Colonic mucosa (tissue), 4 donors: ENCODE results near the gene VSIG1. TPM values are rescaled to one million over a fixed set of nuclear protein-coding genes. Genes with fewer than 3 reads are reported as not detected.

Source experiments
- DNase-seq: peaks from one replicate; pipeline ENCODE4 v3.0.0-alpha.2; 2020
- H3K27ac ChIP-seq: fragments of 200-600 bp; one replicate; pipeline ENCODE4 v1.8.0; 2021
- H3K27me3 ChIP-seq: fragments of 200-600 bp; one replicate; pipeline ENCODE4 v1.8.0; 2021
- H3K36me3 ChIP-seq: fragments of 200-600 bp; one replicate; pipeline ENCODE4 v1.8.0; 2021
- H3K4me1 ChIP-seq: fragments of 200-600 bp; one replicate; pipeline ENCODE4 v1.8.0; 2021; ENCODE audit warnings: mild to moderate bottlenecking
- H3K4me3 ChIP-seq: fragments of 200-600 bp; one replicate; pipeline ENCODE4 v1.8.0; 2021
- H3K9ac ChIP-seq, 2 donors: one replicate each; pipeline ENCODE4 v1.7.0; 2013; ENCODE audit warnings: control low read depth in 2 of 2, low read depth in 2 of 2, low read length in 2 of 2
- H3K9me3 ChIP-seq: fragments of 200-600 bp; one replicate; pipeline ENCODE4 v1.8.0; 2021
- intact Hi-C: fragments of 100-400 bp; cut with DNase I; formaldehyde crosslinking; loops from one replicate; pipeline ENCODE4 v1.14.1; 2022
- total RNA-seq, 2 donors: library from RNA; stranded (reverse); fragmentation: NEBNext Ultra II Directional in 1 of 2; extraction: Animal tissue kit (Norgen Biotek cat#: 25700) in 1 of 2; gene quantifications; one replicate each; pipeline ENCODE4 v1.2.1, GENCODE V29; 2021
- TF ChIP-seq, protein P1 (sequence below): fragments of 200-600 bp; IDR thresholded peaks from one replicate; pipeline ENCODE4 v1.8.0; 2022; ENCODE audit warnings: antibody characterized with exemption, mild to moderate bottlenecking
- donor health status: healthy.
- donor health status: DM: no; HTN: no; CAD: no.
- donor health status: DM: no; HTN: no; CAD: no.

Gene VSIG1
- total RNA-seq, 2 donors from 2014 or later: 0.16 to 0.62 TPM

GRCh38 chrX:108019382-108019875 is 25.4 kb upstream of the VSIG1 start:
- Histone ChIP-seq H3K27ac (no peak overlapping the region), H3K9me3 (no peaks in the 10 kb centered on the region), H3K9ac (no peak overlapping the region), H3K4me1 (no peaks in the 10 kb centered on the region), H3K36me3 (no peaks in the 10 kb centered on the region), H3K4me3 (no peak overlapping the region), H3K27me3 (no peaks in the 10 kb centered on the region)
- TF ChIP-seq, protein P1, sequence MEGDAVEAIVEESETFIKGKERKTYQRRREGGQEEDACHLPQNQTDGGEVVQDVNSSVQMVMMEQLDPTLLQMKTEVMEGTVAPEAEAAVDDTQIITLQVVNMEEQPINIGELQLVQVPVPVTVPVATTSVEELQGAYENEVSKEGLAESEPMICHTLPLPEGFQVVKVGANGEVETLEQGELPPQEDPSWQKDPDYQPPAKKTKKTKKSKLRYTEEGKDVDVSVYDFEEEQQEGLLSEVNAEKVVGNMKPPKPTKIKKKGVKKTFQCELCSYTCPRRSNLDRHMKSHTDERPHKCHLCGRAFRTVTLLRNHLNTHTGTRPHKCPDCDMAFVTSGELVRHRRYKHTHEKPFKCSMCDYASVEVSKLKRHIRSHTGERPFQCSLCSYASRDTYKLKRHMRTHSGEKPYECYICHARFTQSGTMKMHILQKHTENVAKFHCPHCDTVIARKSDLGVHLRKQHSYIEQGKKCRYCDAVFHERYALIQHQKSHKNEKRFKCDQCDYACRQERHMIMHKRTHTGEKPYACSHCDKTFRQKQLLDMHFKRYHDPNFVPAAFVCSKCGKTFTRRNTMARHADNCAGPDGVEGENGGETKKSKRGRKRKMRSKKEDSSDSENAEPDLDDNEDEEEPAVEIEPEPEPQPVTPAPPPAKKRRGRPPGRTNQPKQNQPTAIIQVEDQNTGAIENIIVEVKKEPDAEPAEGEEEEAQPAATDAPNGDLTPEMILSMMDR: no peak
- DNase-seq: no peak
- intact Hi-C loops: loop anchor here (5.0 kb wide), 1 partner anchor 48 kb away; no protein-coding TSS in a partner anchor

- intact Hi-C loops: no loop called here
- Histone ChIP-seq H3K9ac (no peak overlapping the region), H3K27me3 (no peaks in the 10 kb centered on the region), H3K4me3 (no peak overlapping the region), H3K9me3 (no peaks in the 10 kb centered on the region), H3K27ac (no peak overlapping the region), H3K36me3 (no peaks in the 10 kb centered on the region), H3K4me1 (no peaks in the 10 kb centered on the region)
- DNase-seq: no peak
- TF ChIP-seq, protein P1: peak; percentile 31
Measured at GRCh38 chrX:108020631-108021030, 24.2 kb upstream of the VSIG1 start.

DNA sequence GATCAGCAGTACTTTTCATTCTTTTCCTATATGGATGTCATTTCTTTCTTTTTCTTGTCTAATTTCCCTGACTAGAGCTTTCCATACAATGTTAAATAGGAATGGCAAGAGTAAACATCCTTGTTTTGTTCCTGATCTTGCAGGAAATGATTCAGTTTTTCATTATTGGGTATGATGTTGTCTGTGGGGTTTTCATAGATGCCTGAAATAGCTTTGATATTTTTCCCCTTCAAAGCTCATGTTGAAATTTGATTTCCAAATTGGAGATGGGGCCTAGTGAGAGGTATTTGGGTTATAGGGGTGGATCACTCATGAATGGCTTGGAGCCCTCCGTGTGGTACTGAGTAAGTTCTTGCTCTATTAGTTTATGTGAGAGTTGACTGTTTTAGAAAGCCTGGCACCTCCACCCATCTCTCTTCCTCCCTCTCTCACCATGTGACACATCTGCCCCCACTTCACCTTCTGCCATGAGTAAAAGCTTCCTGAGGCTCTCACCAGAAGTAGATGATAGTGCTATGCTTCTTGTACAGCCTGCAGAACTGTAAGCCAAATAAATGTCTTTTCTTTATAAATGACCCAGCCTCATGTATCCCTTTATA is 22.3 kb upstream of the VSIG1 start:
- no peak for DNase-seq
- intact Hi-C loops: no loop called here
- TF ChIP-seq, protein P1: no peak
- no peak overlapping the region for H3K9ac ChIP-seq
- H3K36me3 ChIP-seq: no peaks in the 10 kb centered on the region
- no peaks in the 10 kb centered on the region for H3K27me3 ChIP-seq
- no peak overlapping the region for H3K4me3 ChIP-seq
- no peaks in the 10 kb centered on the region for H3K4me1 ChIP-seq
- H3K9me3 ChIP-seq: no peaks in the 10 kb centered on the region
- H3K27ac ChIP-seq: no peak overlapping the region

GRCh38 chrX:108025376-108025775 is 19.5 kb upstream of the VSIG1 start:
- H3K4me1 ChIP-seq: no peaks in the 10 kb centered on the region
- H3K36me3 ChIP-seq: no peaks in the 10 kb centered on the region
- H3K9ac ChIP-seq: no peak overlapping the region
- H3K27me3 ChIP-seq: no peaks in the 10 kb centered on the region
- no peak overlapping the region for H3K4me3 ChIP-seq
- H3K27ac ChIP-seq: no peak overlapping the region
- no peak for DNase-seq
- intact Hi-C loops: no loop called here
- TF ChIP-seq, protein P1: no peak
- no peaks in the 10 kb centered on the region for H3K9me3 ChIP-seq

- H3K36me3 ChIP-seq: no peaks in the 10 kb centered on the region
- H3K27me3 ChIP-seq: no peaks in the 10 kb centered on the region
- TF ChIP-seq, protein P1: no peak
- intact Hi-C loops: no loop called here
- H3K4me1 ChIP-seq: no peaks in the 10 kb centered on the region
- H3K27ac ChIP-seq: peak overlapping the region; percentile 23
- no peak overlapping the region for H3K9ac ChIP-seq
- DNase-seq: no peak
- no peak overlapping the region for H3K4me3 ChIP-seq
- H3K9me3 ChIP-seq: no peaks in the 10 kb centered on the region
Measured at GRCh38 chrX:108025954-108026600, 18.8 kb upstream of the VSIG1 start.
